ENCODE results near the gene TMEM248.

TMEM248 gene

DNA sequence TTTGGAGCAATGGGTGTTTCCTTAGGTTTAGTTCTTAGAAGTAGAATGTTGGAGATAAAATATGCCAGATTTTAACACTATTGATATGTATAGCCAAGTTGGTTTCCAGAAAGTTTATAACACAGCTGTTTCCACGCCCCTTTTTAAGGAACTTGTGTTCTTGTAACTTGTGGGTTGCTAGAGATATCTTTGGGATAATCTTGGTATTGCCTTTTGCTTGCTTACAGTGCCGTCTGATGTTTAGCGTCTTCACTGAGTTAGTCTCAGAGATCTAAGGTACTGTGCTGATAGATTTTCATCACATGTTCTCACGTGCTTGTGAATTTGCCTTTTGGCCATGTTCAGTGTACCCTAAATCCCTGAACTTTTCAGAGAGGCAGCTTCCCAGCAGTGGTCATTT, 12.4 kb downstream of the TMEM248 start:
- DNase-seq (ENCODE audit: insufficient read length, low spot score) (no peak), FAIRE-seq (no peak)
- TF ChIP-seq, protein P1, sequence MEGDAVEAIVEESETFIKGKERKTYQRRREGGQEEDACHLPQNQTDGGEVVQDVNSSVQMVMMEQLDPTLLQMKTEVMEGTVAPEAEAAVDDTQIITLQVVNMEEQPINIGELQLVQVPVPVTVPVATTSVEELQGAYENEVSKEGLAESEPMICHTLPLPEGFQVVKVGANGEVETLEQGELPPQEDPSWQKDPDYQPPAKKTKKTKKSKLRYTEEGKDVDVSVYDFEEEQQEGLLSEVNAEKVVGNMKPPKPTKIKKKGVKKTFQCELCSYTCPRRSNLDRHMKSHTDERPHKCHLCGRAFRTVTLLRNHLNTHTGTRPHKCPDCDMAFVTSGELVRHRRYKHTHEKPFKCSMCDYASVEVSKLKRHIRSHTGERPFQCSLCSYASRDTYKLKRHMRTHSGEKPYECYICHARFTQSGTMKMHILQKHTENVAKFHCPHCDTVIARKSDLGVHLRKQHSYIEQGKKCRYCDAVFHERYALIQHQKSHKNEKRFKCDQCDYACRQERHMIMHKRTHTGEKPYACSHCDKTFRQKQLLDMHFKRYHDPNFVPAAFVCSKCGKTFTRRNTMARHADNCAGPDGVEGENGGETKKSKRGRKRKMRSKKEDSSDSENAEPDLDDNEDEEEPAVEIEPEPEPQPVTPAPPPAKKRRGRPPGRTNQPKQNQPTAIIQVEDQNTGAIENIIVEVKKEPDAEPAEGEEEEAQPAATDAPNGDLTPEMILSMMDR (IDR thresholded peaks at IDR 0.05; ENCODE audit: insufficient read depth, missing control alignments), result no peak

DNA sequence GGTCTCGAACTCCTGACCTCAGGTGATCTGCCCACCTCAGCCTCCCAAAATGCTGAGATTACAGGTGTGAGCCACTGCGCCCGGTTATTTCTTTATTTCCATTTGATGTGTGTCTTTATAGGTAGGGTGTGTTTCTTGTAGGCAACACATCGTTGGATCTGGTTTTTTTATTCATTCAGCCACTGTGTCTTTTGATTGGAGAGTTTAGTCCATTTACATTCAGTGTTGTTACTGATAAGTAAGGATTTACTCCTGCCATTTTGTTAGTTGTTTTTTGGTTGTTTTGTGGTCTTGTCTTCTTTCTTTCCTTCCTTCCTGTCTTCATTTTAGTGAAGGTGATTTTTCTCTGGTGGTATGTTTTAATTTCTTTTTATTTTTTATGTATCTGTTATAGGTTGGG, 16.9 kb downstream of the TMEM248 start:
- no peak for DNase-seq (ENCODE audit: insufficient read length, low spot score)
- TF ChIP-seq, protein P1 (IDR thresholded peaks at IDR 0.05; ENCODE audit: insufficient read depth, missing control alignments), result no peak
- no peak for FAIRE-seq

DNA sequence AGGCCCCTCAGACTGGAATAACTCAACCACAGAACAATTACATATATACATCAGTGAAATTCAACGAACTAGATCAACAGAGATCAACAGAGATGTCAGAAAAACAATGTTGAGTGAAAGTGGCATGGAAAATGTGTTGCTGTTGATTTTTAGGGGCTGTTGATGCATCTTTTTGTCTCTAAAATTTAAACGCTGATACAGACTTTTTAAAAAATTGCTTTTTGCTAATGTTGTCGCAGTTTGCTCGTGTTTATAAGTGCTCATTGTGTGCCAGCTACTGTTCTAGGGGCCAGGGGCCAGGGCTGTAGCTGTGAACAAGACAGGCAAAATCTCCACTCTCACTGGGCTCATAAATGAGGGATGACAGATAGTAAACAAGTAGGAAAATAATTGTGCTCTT, 18.3 kb downstream of the TMEM248 start:
- no peak for FAIRE-seq
- no peak for DNase-seq (ENCODE audit: insufficient read length, low spot score)
- TF ChIP-seq, protein P1 (IDR thresholded peaks at IDR 0.05; ENCODE audit: insufficient read depth, missing control alignments), result no peak

DNA sequence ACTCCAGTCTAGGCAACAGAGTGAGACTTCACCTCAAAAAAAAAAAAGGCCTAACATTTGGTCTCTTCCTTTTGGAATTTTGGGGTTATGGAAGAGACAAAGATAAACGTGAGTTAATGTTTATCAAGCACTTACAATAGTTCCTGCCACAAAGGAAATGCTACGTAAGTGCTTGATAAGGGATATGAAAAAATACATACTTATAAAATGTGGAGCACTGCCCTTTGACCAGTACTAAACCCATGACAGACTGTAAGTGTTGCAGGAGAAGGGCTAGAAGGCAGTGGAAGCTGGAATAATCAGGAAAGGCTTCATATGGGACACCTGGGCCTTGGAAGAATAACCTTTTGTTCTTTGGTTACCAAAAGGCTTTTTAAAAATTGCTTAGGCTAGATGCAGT, 25.5 kb downstream of the TMEM248 start:
- TF ChIP-seq, protein P1 (IDR thresholded peaks at IDR 0.05; ENCODE audit: insufficient read depth, missing control alignments), result no peak
- DNase-seq (ENCODE audit: insufficient read length, low spot score), result no peak
- no peak for FAIRE-seq

DNA sequence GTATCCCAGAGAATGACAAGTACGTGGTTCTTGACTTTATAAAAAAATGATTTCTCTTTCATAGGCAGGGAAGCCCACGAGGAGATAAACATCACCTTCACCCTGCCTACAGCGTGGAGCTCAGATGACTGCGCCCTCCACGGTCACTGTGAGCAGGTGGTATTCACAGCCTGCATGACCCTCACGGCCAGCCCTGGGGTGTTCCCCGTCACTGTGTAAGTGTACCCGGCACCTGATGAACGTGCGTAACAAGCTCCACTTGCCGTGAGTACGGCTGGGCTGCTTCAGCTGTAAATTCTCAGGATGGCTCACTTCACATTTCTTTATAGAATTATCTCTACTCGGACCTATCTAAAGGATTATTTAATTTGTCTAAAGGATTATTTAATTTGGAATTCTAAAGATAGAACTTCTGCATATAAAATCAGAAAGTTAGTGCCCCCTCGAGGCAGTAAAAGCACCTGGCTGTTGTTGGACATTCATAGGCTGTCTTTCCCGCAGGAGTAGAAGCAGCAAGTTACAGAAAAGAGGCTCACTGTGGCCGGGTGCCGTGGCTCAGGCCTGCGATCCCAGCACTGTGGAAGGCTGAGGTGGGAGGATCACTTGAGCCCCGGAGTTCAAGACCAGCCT, 27.6 kb downstream of the TMEM248 start:
- TF ChIP-seq, protein P1 (IDR thresholded peaks at IDR 0.05; ENCODE audit: insufficient read depth, missing control alignments), result no peak
- DNase-seq (ENCODE audit: insufficient read length, low spot score), result no peak
- FAIRE-seq, result no peak

DNA sequence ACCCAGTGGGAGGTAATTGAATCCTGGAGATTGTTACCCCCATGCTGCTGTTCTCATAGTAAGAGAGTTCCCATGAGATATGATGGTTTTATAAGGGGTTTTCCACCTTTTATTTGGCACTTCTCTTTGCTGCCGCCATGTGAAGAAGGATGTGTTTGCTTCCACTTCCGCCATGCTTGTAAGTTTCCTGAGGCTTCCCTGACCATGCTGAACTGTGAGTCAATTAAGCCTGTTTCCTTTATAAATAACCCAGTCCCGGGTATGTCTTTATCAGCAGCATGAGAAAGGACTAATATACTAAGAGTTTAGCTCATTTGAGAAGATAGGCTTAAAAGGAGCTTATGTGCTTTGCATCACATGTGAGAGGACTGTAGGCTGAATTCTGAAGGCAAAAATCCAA, 29.3 kb downstream of the TMEM248 start:
- no peak for FAIRE-seq
- TF ChIP-seq, protein P1 (IDR thresholded peaks at IDR 0.05; ENCODE audit: insufficient read depth, missing control alignments), result no peak
- no peak for DNase-seq (ENCODE audit: insufficient read length, low spot score)

DNA sequence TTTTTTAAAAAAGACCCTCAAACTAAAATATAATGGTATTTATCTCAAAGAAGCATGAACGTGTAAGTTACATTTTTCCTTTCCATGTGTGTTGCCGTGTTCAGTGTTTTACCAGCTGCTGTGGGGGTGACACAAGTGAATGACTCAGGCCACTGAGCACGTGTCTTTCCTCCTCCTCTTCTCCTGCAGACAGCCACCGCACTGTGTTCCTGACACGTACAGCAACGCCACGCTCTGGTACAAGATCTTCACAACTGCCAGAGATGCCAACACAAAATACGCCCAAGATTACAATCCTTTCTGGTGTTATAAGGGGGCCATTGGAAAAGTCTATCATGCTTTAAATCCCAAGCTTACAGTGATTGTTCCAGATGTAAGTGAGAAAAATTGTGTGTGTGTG, 29.7 kb downstream of the TMEM248 start:
- no peak for DNase-seq (ENCODE audit: insufficient read length, low spot score)
- TF ChIP-seq, protein P1 (IDR thresholded peaks at IDR 0.05; ENCODE audit: insufficient read depth, missing control alignments), result no peak
- FAIRE-seq, result no peak
